Right lobe of liver (tissue), 6 donors: ENCODE measurements around the gene SPAG16. TPM values are rescaled to one million over a fixed set of nuclear protein-coding genes. Genes with fewer than 3 reads are reported as not detected.

ENCODE experiments used
- ATAC-seq, 4 donors: fragments of 200-7000 bp; cut with Tn5 transposase; one replicate each; pipeline ENCODE4 v1.9.1; 2020; ENCODE audit warnings: mild to moderate bottlenecking in 4 of 4, moderate library complexity in 4 of 4
- DNase-seq, 3 donors: peaks; one replicate each; pipeline ENCODE4 v3.0.0-alpha.2; 2020
- H3K27ac ChIP-seq, 3 donors: fragments of 200-600 bp; one replicate each; pipeline ENCODE4 v1.8.0; 2022
- H3K27me3 ChIP-seq, 2 donors: fragments of 200-600 bp; one replicate each; pipeline ENCODE4 v1.8.0; 2022
- H3K36me3 ChIP-seq, 4 donors: fragments of 200-600 bp; sonication (generic) in 1 of 4; one replicate each; pipeline versions ENCODE4 v1.5.1 to v1.8.0; 2017 to 2022; ENCODE audit warnings: control low read depth in 1 of 4
- H3K4me1 ChIP-seq, 4 donors: fragments of 200-600 bp; sonication (generic) in 1 of 4; one replicate each; pipeline versions ENCODE4 v1.5.1 to v1.8.0; 2017 to 2022; ENCODE audit warnings: control low read depth in 1 of 4
- H3K4me3 ChIP-seq, 3 donors: fragments of 200-600 bp; one replicate each; pipeline ENCODE4 v1.8.0; 2022
- H3K9me3 ChIP-seq, 4 donors: fragments of 200-600 bp; sonication (generic) in 1 of 4; one replicate each; pipeline versions ENCODE4 v1.5.1 to v1.8.0; 2017 to 2022; ENCODE audit warnings: control low read depth in 1 of 4
- POLR2A ChIP-seq: fragments of 450-650 bp; IDR thresholded peaks from one replicate; pipeline ENCODE4 v1.6.1; 2017; ENCODE audit warnings: antibody characterized with exemption, mild to moderate bottlenecking
- WGBS: methylation state at CpG from one replicate; pipeline ENCODE4 v1.1.6; 2018; ENCODE audit warnings: low coverage, low lambda C conversion rate; ENCODE audit not compliant: insufficient coverage; ENCODE audit errors: missing lambda C conversion rate; 5-methylcytosine and 5-hydroxymethylcytosine counted together
- intact Hi-C, 2 donors: fragments of 100-400 bp; cut with DNase I; formaldehyde crosslinking; loops; one replicate each; pipeline versions ENCODE4 v1.11.2 to v1.14.1; 2022
- total RNA-seq, 6 experiments: library from RNA; depleted of rRNA in 2 of 6; stranded (reverse); fragments of >200 nt in 2 of 6; fragmentation: NEBNext Ultra II Directional in 3 of 6; extraction: Animal tissue kit (Norgen Biotek cat#: 25700) in 3 of 6; gene quantifications; one replicate each; pipeline versions ENCODE4 v1.1.0 to v1.2.4, GENCODE V29; 2016 to 2023
- TF ChIP-seq, protein P1 (sequence below), 4 donors: fragments of 200-600 bp in 3 of 4; fragments of 450-650 bp in 1 of 4; IDR thresholded peaks; one replicate each; pipeline versions ENCODE4 v1.5.1 to v1.8.0; 2016 to 2022; ENCODE audit warnings: antibody characterized with exemption in 4 of 4, mild to moderate bottlenecking in 2 of 4
- donor health status: DM: no; HTN: yes; CAD: no.
- donor health status: DM: no; HTN: no; CAD: no.
- donor health status: DM: no; HTN: no; CAD: no.
- donor health status: DM: no; HTN: yes; CAD: no.
- donor health status: DM: no; HTN: yes; CAD: no.

The SPAG16 gene
- total RNA-seq, 6 experiments from 2014 or later: 7.2 to 15.3 (median 9.0) TPM

DNA sequence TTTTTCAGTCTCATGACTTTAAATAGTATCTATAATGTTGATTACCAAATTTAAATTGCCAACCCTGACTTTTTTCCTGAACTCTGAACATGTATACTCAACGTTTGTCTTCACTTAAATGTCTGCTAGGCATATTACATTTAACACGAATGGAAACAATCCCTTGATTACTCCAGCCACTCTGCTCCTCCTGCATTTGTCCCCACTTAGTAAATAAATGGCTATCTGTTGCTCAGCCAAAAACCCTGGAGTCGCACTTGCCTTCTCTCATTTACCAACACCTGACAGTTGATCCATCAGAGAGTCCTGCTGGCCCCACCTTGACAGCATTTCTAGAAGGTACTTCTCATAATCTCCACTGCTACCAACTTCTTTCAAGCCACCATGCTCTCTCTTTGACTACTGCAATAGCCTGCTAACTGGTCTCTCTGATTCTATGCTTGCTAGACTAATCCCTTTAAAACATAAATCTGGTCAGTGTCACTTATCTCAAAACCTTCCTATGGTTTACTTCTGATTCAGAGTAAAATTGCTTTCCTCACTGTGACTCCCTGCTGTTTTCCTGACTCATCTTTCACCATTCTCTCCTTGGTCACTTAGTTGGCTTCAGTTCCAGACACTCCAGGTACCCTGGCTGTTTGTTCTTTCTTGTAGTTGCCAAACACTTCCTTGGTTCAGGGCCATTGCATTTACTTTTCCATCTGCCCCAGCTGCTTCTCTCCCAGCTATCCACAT is 31.9 kb downstream of the SPAG16 start:
- Histone ChIP-seq H3K9me3 (no peaks in the 10 kb centered on the region), H3K27me3 (no peaks in the 10 kb centered on the region), H3K4me1 (peaks cover 0 to 26% (median 9%) of the 10 kb centered on the region in 4 donors), H3K27ac (peak overlapping the region in 1 of 3 donors; percentile 18), H3K36me3 (no peaks in the 10 kb centered on the region), H3K4me3 (no peak overlapping the region)
- TF ChIP-seq POLR2A: no peak
- TF ChIP-seq, protein P1, sequence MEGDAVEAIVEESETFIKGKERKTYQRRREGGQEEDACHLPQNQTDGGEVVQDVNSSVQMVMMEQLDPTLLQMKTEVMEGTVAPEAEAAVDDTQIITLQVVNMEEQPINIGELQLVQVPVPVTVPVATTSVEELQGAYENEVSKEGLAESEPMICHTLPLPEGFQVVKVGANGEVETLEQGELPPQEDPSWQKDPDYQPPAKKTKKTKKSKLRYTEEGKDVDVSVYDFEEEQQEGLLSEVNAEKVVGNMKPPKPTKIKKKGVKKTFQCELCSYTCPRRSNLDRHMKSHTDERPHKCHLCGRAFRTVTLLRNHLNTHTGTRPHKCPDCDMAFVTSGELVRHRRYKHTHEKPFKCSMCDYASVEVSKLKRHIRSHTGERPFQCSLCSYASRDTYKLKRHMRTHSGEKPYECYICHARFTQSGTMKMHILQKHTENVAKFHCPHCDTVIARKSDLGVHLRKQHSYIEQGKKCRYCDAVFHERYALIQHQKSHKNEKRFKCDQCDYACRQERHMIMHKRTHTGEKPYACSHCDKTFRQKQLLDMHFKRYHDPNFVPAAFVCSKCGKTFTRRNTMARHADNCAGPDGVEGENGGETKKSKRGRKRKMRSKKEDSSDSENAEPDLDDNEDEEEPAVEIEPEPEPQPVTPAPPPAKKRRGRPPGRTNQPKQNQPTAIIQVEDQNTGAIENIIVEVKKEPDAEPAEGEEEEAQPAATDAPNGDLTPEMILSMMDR (IDR thresholded peaks at IDR 0.05): no peak
- 43% methylated on average over 3 of the region's 3 CpGs for WGBS
- intact Hi-C loops: no loop called here
- ATAC-seq (peak; percentile 83 to 93 (median 91)), DNase-seq (peak in 1 of 3 donors; percentile 51)

DNA sequence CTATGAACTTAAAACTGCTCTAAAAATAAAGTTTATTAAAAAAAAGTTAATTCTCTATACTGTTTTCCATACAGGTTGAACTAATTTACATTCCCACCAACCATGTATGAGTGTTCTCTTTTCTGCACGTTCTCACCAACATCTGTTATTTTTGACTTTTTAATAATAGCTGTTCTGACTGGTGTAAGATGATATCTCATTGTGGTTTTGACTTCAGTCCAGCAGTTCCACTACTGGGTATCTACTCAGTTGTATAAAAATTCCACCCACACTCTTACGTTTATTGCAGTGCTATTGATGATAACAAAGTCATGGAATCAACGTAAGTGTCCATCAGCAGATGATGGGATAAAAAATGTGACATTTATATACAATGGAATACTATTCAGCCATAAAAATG is 33.7 kb downstream of the SPAG16 start:
- Histone ChIP-seq H3K27me3 (no peaks in the 10 kb centered on the region), H3K36me3 (no peaks in the 10 kb centered on the region), H3K4me1 (peaks cover 0 to 38% (median 11%) of the 10 kb centered on the region in 4 donors), H3K9me3 (no peaks in the 10 kb centered on the region), H3K27ac (no peak overlapping the region), H3K4me3 (no peak overlapping the region)
- ATAC-seq (no peak), DNase-seq (no peak)
- intact Hi-C loops: no loop called here
- 63% methylated on average over 3 of the region's 3 CpGs for WGBS
- TF ChIP-seq, protein P1 (IDR thresholded peaks at IDR 0.05): no peak
- no peak for TF ChIP-seq POLR2A

DNA sequence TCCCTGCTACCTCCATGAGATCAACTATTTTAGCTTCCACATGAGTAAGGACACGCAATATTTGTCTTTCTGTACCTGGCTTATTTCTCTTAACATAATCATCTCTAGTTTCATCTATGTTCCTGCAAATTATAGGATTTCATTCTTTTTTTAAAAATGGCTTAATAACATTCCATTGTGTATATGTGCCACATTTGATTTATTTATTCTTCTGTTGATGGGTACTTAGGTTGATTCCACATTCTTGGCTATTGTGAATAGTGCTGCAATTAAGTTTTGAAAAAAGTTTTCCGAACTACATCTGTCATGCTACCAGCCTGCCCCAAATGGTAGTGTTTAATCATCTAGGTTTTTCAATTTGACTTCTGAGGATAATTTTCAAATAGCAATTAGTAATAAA is 36.3 kb downstream of the SPAG16 start:
- no peak for ATAC-seq
- no peak for DNase-seq
- WGBS: 72% methylated on average over 2 of the region's 2 CpGs
- TF ChIP-seq, protein P1 (IDR thresholded peaks at IDR 0.05): no peak
- TF ChIP-seq POLR2A: no peak
- Histone ChIP-seq H3K27ac (no peak overlapping the region), H3K4me1 (peaks cover 0 to 32% (median 11%) of the 10 kb centered on the region in 4 donors), H3K9me3 (no peaks in the 10 kb centered on the region), H3K4me3 (no peak overlapping the region), H3K27me3 (no peaks in the 10 kb centered on the region), H3K36me3 (no peaks in the 10 kb centered on the region)
- intact Hi-C loops: no loop called here

DNA sequence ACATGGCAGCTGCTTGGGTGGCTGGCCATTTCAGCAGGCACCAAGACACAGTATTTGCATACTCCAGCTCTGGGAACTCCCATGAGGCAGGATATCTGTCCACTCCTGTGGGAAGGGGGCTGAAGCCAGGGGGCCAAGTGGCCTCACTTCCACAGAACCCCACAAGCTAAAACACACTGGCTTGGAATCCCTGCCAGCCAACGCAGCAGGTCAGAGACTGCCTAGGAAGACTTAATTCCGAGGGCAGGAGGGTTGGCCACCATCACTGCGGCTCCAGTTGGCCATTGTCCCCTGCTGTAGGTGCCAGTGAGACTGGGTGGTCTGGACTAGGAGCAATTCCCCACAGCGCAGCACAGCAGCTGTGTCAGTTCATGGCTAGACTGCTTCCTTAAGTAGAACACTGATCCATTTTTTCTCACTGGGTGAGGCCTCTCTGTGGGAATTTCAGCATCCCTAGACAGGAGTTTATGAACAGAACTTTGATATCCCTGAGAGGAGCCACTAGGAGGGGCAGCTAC is 52.0 kb downstream of the SPAG16 start:
- H3K4me1 ChIP-seq: no peaks in the 10 kb centered on the region
- intact Hi-C loops: no loop called here
- no peaks in the 10 kb centered on the region for H3K36me3 ChIP-seq
- H3K27me3 ChIP-seq: no peaks in the 10 kb centered on the region
- H3K4me3 ChIP-seq: no peak overlapping the region
- TF ChIP-seq, protein P1 (IDR thresholded peaks at IDR 0.05): no peak
- no peak for TF ChIP-seq POLR2A
- H3K27ac ChIP-seq: no peak overlapping the region
- H3K9me3 ChIP-seq: peaks cover 0 to 3% (median 0%) of the 10 kb centered on the region in 4 donors
- WGBS: no CpG with 5 or more reads among the region's 4 CpGs
- ATAC-seq: no peak
- DNase-seq: no peak
